GM12878 (cell line): ENCODE results near the gene GRB10. TPM values are rescaled to one million over a fixed set of nuclear protein-coding genes. Genes with fewer than 3 reads are reported as not detected.

Source experiments
- ATAC-seq: fragments of 200-7000 bp; cut with Tn5 transposase; 3 replicates; pipeline ENCODE4 v1.9.1; 2020; ENCODE audit warnings: mild to moderate bottlenecking, moderate library complexity
- BruUV-seq: library from RNA; stranded (reverse); fragments of 400-500 nt; replicated peaks from 2 replicates; lab custom pipeline; 2021; lab: Mats Ljungman, UMichigan
- CTCF ChIA-PET: fragments of 300-600 bp; sonication (Branson Sonifier 250); formaldehyde crosslinking; extraction: SDS; loops from one replicate; lab custom pipeline; 2021; ENCODE audit warnings: inconsistent platforms; lab: Yijun Ruan, JAX
- POLR2A ChIA-PET: fragments of 350-600 bp; formaldehyde crosslinking; extraction: SDS; loops from one replicate; lab custom pipeline; 2021; ENCODE audit warnings: inconsistent platforms; lab: Charles Lee
- RAD21 ChIA-PET: fragments of 300-600 bp; sonication (Branson Sonifier 250); formaldehyde crosslinking; loops from one replicate; lab custom pipeline; 2023; ENCODE audit warnings: antibody characterized with exemption; ENCODE audit not compliant: unreplicated experiment; lab: Charles Lee
- SMC1A ChIA-PET: fragments of 300-600 bp; sonication (Branson Sonifier 250); formaldehyde crosslinking; loops from one replicate; lab custom pipeline; 2023; ENCODE audit not compliant: unreplicated experiment, uncharacterized antibody; lab: Charles Lee
- DNase-seq: peaks from one replicate; pipeline ENCODE4 v3.0.0-alpha.2; 2011; ENCODE audit warnings: low read depth, low spot score
- FAIRE-seq: peaks from 3 replicates; lab custom pipeline; 2011; peaks lifted over from hg19 to GRCh38; lab: Jason Lieb, UNC
- H2AFZ ChIP-seq: 2 replicates; pipeline ENCODE4 v1.6.0; 2011; ENCODE audit warnings: low read depth, low read length, control low read depth; ENCODE audit not compliant: control insufficient read depth
- H3K27ac ChIP-seq: 2 replicates; pipeline ENCODE4 v1.5.1; 2011; ENCODE audit warnings: control low read depth; ENCODE audit not compliant: control insufficient read depth, insufficient read depth
- H3K27me3 ChIP-seq, 2 experiments: replicated peaks in 1 of 2; 2 replicates each; pipeline versions ENCODE4 v1.6.0 to v1.6.1; 2011; ENCODE audit warnings: low read length in 1 of 2; ENCODE audit not compliant: control insufficient read depth in 2 of 2, insufficient read depth in 2 of 2
- H3K36me3 ChIP-seq, 2 experiments: 2 replicates each; pipeline ENCODE4 v1.5.1; 2011; ENCODE audit warnings: low read length in 1 of 2; ENCODE audit not compliant: control insufficient read depth in 2 of 2, insufficient read depth in 2 of 2
- H3K4me1 ChIP-seq: 2 replicates; pipeline ENCODE4 v1.6.1; 2011; ENCODE audit warnings: mild to moderate bottlenecking, low read length, moderate library complexity, mixed read lengths; ENCODE audit not compliant: control insufficient read depth, insufficient read depth
- H3K4me2 ChIP-seq: 2 replicates; pipeline ENCODE4 v1.6.0; 2011; ENCODE audit warnings: control low read depth; ENCODE audit not compliant: control insufficient read depth, insufficient read depth
- H3K4me3 ChIP-seq: fragments of 200-600 bp; sonication (generic); 2 replicates; pipeline ENCODE4 v1.5.1; 2016
- H3K79me2 ChIP-seq: 2 replicates; pipeline ENCODE4 v1.6.0; 2011; ENCODE audit warnings: low read length; ENCODE audit not compliant: control insufficient read depth, insufficient read depth
- H3K9ac ChIP-seq: 2 replicates; pipeline ENCODE4 v1.8.0; 2011; ENCODE audit warnings: low read length, control low read depth, mixed read lengths; ENCODE audit not compliant: control insufficient read depth, insufficient read depth
- H3K9me3 ChIP-seq: replicated peaks from 3 replicates; pipeline ENCODE4 v1.5.1; 2011; ENCODE audit warnings: mild to moderate bottlenecking, low read length; ENCODE audit not compliant: control insufficient read depth, insufficient read depth
- H4K20me1 ChIP-seq: 2 replicates; pipeline ENCODE4 v1.6.0; 2011; ENCODE audit not compliant: control insufficient read depth, insufficient read depth
- E2F4 ChIP-seq: IDR thresholded peaks from 2 replicates; pipeline ENCODE4 v1.6.1; 2012; ENCODE audit warnings: low read depth, low read length, improper control_type of control experiment
- MTA3 ChIP-seq: IDR thresholded peaks from 2 replicates; pipeline ENCODE4 v1.6.1; 2012; ENCODE audit warnings: low read length, inconsistent platforms, borderline replicate concordance
- POLR2AphosphoS2 ChIP-seq: IDR thresholded peaks from 2 replicates; pipeline ENCODE4 v1.6.1; 2011; ENCODE audit warnings: low read depth, mild to moderate bottlenecking, low read length, improper control_type of control experiment, moderate library complexity
- RUNX3 ChIP-seq: IDR thresholded peaks from 2 replicates; pipeline ENCODE4 v1.6.1; 2012; ENCODE audit warnings: low read length, inconsistent platforms
- WGBS: methylation state at CpG from one replicate; pipeline ENCODE4 v1.1.6; 2016; ENCODE audit warnings: low lambda C conversion rate; ENCODE audit not compliant: insufficient replicate concordance, insufficient coverage; ENCODE audit errors: missing lambda C conversion rate; 5-methylcytosine and 5-hydroxymethylcytosine counted together
- in situ Hi-C: fragments of 300-500 bp; cut with MboI; formaldehyde crosslinking; loops from 9 replicates; pipeline ENCODE4 v1.14.3; 2018; ENCODE audit warnings: mixed read lengths
- intact Hi-C: fragments of 100-400 bp; cut with micrococcal nuclease; formaldehyde crosslinking; loops from one replicate; pipeline ENCODE4 v1.14.2; 2022; ENCODE audit not compliant: unreplicated experiment
- polyA plus RNA-seq, 11 experiments: library from polyadenylated mRNA; depleted of rRNA in 4 of 11; unstranded in 6 of 11; stranded (reverse) in 5 of 11; fragments of >200 nt; fragmentation: Nextera tagmentation in 4 of 11; fragmentation: Illumina TruSeq in 1 of 11; extraction: Ambion mirVana in 4 of 11; extraction: Trizol in 1 of 11; gene quantifications; 1 replicate in 1 of 11; 2 replicates in 10 of 11; pipeline versions ENCODE4 v1.2.1 to v1.2.3, GENCODE V29; 2011 to 2016; ENCODE audit warnings: inconsistent platforms in 2 of 11, missing spikeins in 2 of 11, low read depth in 1 of 11
- total RNA-seq, 4 experiments: library from RNA; depleted of rRNA in 3 of 4; stranded (reverse); fragments of >200 nt in 3 of 4; fragmentation: Illumina TruSeq in 1 of 4; extraction: Trizol in 1 of 4; gene quantifications; 2 replicates each; pipeline versions ENCODE4 v1.2.1 to v1.2.3, GENCODE V29; 2013 to 2021

GRB10 gene
- total and polyA plus RNA-seq, 10 of the 15 experiments (the other 5 are each of a cell fraction or from before 2014, with no cell fraction given) = 0.04 to 0.33 TPM; not detected in 8

GRCh38 chr7:50631100-50631499 is 151.6 kb downstream of the GRB10 start:
- ChIA-PET POLR2A (no interaction called here), SMC1A (interaction anchor here (1.3 kb wide), 1 partner anchor 530 kb away, joined by 3 read pairs; no protein-coding TSS in a partner anchor), RAD21 (interaction anchor here (1.0 to 1.2 kb wide), 2 partner anchors 163 to 539 kb away, joined by 3 to 4 read pairs; no protein-coding TSS in a partner anchor), CTCF (interaction anchor here (0.7 to 5.7 kb wide), 6 partner anchors 16 to 537 kb away, joined by 3 to 48 read pairs (median 4); no protein-coding TSS in a partner anchor)
- H3K27me3 ChIP-seq = peaks cover 3 to 6% of the 10 kb centered on the region in 2 experiments; a peak in 2 of 4 replicates
- H3K9ac ChIP-seq = no peak overlapping the region
- TF ChIP-seq MTA3 (no peak), E2F4 (no peak)
- no peaks in the 10 kb centered on the region for H3K9me3 ChIP-seq
- H3K36me3 ChIP-seq = no peaks in the 10 kb centered on the region
- no peaks in the 10 kb centered on the region for H3K79me2 ChIP-seq
- DNase-seq (no peak), FAIRE-seq (no peak), ATAC-seq (no peak)
- in situ Hi-C loops (no loop called here), intact Hi-C loops (loop anchor here (5.0 to 10.0 kb wide), 2 partner anchors 426 to 539 kb away; partner anchors contain the start of gene ZPBP)
- H3K27ac ChIP-seq = no peak overlapping the region
- H4K20me1 ChIP-seq = 0 out of 2 replicates have a peak, but pooled peaks cover 3% of the 10 kb centered on the region
- H3K4me2 ChIP-seq = no peak overlapping the region
- no TSS peak for BruUV-seq
- no peak overlapping the region for H3K4me3 ChIP-seq
- WGBS = 25% methylated on average over 6 of the region's 6 CpGs
- no peak overlapping the region for H2AFZ ChIP-seq
- no peaks in the 10 kb centered on the region for H3K4me1 ChIP-seq

GRCh38 chr7:50629238-50629901 is 153.3 kb downstream of the GRB10 start:
- Histone ChIP-seq H3K27ac (no peak overlapping the region), H3K4me3 (no peak overlapping the region), H3K9me3 (no peaks in the 10 kb centered on the region), H3K79me2 (no peaks in the 10 kb centered on the region), H3K36me3 (no peaks in the 10 kb centered on the region), H4K20me1 (0 out of 2 replicates have a peak, but pooled peaks cover 3% of the 10 kb centered on the region), H2AFZ (no peak overlapping the region), H3K4me1 (no peaks in the 10 kb centered on the region), H3K4me2 (no peak overlapping the region), H3K27me3 (peaks cover 4 to 6% of the 10 kb centered on the region in 2 experiments; a peak in 2 of 4 replicates), H3K9ac (no peak overlapping the region)
- ChIA-PET POLR2A (no interaction called here), RAD21 (interaction anchor here (1.0 to 1.1 kb wide), 2 partner anchors 161 to 513 kb away, joined by 3 read pairs; no protein-coding TSS in a partner anchor), SMC1A (interaction anchor here (1.5 kb wide), 1 partner anchor 10 kb away, joined by 3 read pairs; no protein-coding TSS in a partner anchor), CTCF (interaction anchor here (0.8 to 1.4 kb wide), 6 partner anchors 9 to 537 kb away, joined by 3 read pairs; no protein-coding TSS in a partner anchor)
- WGBS = 26% methylated on average over 10 of the region's 10 CpGs
- DNase-seq = no peak
- intact Hi-C loops = no loop called here
- no peak for TF ChIP-seq POLR2AphosphoS2
- TF ChIP-seq RUNX3 = no peak
- no TSS peak for BruUV-seq
- no peak for ATAC-seq
- in situ Hi-C loops = no loop called here
- no peak for FAIRE-seq
